Osteocyte (in vitro differentiated cells): ENCODE data around the gene PRDM16. TPM values are rescaled to one million over a fixed set of nuclear protein-coding genes. Genes with fewer than 3 reads are reported as not detected.

Source experiments
- DNase-seq: peaks from one replicate; pipeline ENCODE4 v3.0.0; 2021; ENCODE audit warnings: mixed read lengths; ENCODE audit not compliant: unreplicated experiment; ENCODE audit errors: extremely low spot score
- H3K27ac Mint-ChIP-seq: one replicate; pipeline ENCODE4 v1.8.0; 2021; ENCODE audit warnings: mild to moderate bottlenecking, mixed read lengths; ENCODE audit not compliant: unreplicated experiment
- H3K27me3 Mint-ChIP-seq: one replicate; pipeline ENCODE4 v1.8.0; 2021; ENCODE audit warnings: mixed read lengths; ENCODE audit not compliant: unreplicated experiment
- H3K36me3 Mint-ChIP-seq: one replicate; pipeline ENCODE4 v1.8.0; 2021; ENCODE audit warnings: mixed read lengths; ENCODE audit not compliant: unreplicated experiment
- H3K4me1 Mint-ChIP-seq: one replicate; pipeline ENCODE4 v1.8.0; 2021; ENCODE audit warnings: mixed read lengths; ENCODE audit not compliant: unreplicated experiment
- H3K4me3 Mint-ChIP-seq: one replicate; pipeline ENCODE4 v1.8.0; 2021; ENCODE audit warnings: mild to moderate bottlenecking, moderate library complexity, mixed read lengths; ENCODE audit not compliant: unreplicated experiment
- H3K9me3 Mint-ChIP-seq: one replicate; pipeline ENCODE4 v1.8.0; 2021; ENCODE audit warnings: mixed read lengths; ENCODE audit not compliant: unreplicated experiment
- CTCF ChIP-seq: fragments of 200-600 bp; sonication (generic); IDR thresholded peaks from 2 replicates; pipeline ENCODE4 v1.5.0; 2021; ENCODE audit warnings: antibody characterized with exemption, mild to moderate bottlenecking, moderate library complexity
- total RNA-seq: library from RNA; stranded (reverse); gene quantifications from 2 replicates; pipeline ENCODE4 v1.2.1, GENCODE V29; 2021

The PRDM16 gene
- total RNA-seq, 1 donor from 2014 or later = 7.1 TPM

GRCh38 chr1:3419415-3420204 lies 350.6 kb downstream of the PRDM16 start:
- Mint-ChIP-seq H3K9me3 (no peaks in the 10 kb centered on the region), H3K4me3 (no peak overlapping the region), H3K36me3 (no peaks in the 10 kb centered on the region), H3K4me1 (peaks cover 11% of the 10 kb centered on the region), H3K27me3 (peaks cover 2% of the 10 kb centered on the region), H3K27ac (no peak overlapping the region)
- DNase-seq = no peak
- TF ChIP-seq CTCF = no peak

- no peaks in the 10 kb centered on the region for H3K9me3 Mint-ChIP-seq
- H3K27me3 Mint-ChIP-seq = peaks cover 2% of the 10 kb centered on the region
- no peak for DNase-seq
- H3K36me3 Mint-ChIP-seq = no peaks in the 10 kb centered on the region
- peaks cover 11% of the 10 kb centered on the region for H3K4me1 Mint-ChIP-seq
- H3K4me3 Mint-ChIP-seq = no peak overlapping the region
- H3K27ac Mint-ChIP-seq = no peak overlapping the region
- TF ChIP-seq CTCF = no peak
Measured at GRCh38 chr1:3420218-3420951, 351.4 kb downstream of the PRDM16 start.

- no peak for TF ChIP-seq CTCF
- H3K27me3 Mint-ChIP-seq = peaks cover 2% of the 10 kb centered on the region
- no peaks in the 10 kb centered on the region for H3K36me3 Mint-ChIP-seq
- no peaks in the 10 kb centered on the region for H3K9me3 Mint-ChIP-seq
- peaks cover 11% of the 10 kb centered on the region for H3K4me1 Mint-ChIP-seq
- no peak overlapping the region for H3K4me3 Mint-ChIP-seq
- DNase-seq = no peak
- H3K27ac Mint-ChIP-seq = no peak overlapping the region
Measured at GRCh38 chr1:3422638-3423037, 353.6 kb downstream of the PRDM16 start.

DNA sequence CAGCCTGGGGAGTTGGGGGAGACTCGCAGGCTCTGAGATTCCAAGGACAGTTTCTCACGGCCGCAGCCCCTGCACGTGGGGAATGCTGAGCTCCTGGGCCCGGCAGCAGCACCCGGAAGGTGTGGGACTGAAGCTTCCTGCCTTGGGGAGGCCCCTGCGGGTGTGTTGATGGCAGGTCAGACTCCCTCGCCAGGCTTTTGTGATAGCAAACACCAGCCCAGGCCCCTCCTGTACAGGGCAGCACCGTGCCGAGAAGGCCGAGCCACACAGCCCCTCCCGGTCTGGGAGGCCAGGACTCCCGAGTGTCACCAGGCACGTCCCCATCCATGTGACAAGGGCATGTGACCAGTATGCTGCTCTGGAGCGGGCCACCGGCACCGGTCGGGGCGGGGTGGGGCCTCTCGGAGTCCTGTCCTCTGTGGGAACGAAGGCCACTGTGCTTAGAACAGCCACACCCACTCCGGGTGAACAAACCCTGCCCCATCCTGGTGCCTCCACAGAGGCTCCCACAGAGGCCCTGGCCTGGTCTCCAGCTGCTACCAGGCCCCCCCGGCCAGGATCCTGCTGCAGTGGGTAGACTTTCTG lies 354.3 kb downstream of the PRDM16 start:
- no peak for DNase-seq
- Mint-ChIP-seq H3K9me3 (no peaks in the 10 kb centered on the region), H3K4me1 (peaks cover 11% of the 10 kb centered on the region), H3K4me3 (no peak overlapping the region), H3K36me3 (no peaks in the 10 kb centered on the region), H3K27me3 (peaks cover 2% of the 10 kb centered on the region), H3K27ac (no peak overlapping the region)
- no peak for TF ChIP-seq CTCF
